Mucosa of stomach (tissue), 1 donor: Measurements from ENCODE around the gene OR51T1.

Experiments used
- H3K27me3 ChIP-seq: one replicate; pipeline ENCODE4 v1.7.0; 2013; ENCODE audit warnings: mild to moderate bottlenecking, low read length; ENCODE audit not compliant: control insufficient read depth, insufficient read depth
- H3K36me3 ChIP-seq: one replicate; pipeline ENCODE4 v1.7.0; 2013; ENCODE audit warnings: low read length; ENCODE audit not compliant: control insufficient read depth, insufficient read depth
- H3K4me1 ChIP-seq: one replicate; pipeline ENCODE4 v1.7.0; 2013; ENCODE audit warnings: mild to moderate bottlenecking, low read length; ENCODE audit not compliant: control insufficient read depth, insufficient read depth
- H3K4me3 ChIP-seq: one replicate; pipeline ENCODE4 v1.7.0; 2013; ENCODE audit warnings: low read length
- H3K9ac ChIP-seq: one replicate; pipeline ENCODE4 v1.7.0; 2013; ENCODE audit warnings: mild to moderate bottlenecking, low read length, moderate library complexity
- H3K9me3 ChIP-seq: one replicate; pipeline ENCODE4 v1.7.0; 2013; ENCODE audit warnings: mild to moderate bottlenecking, low read length, moderate library complexity; ENCODE audit not compliant: control insufficient read depth
- donor health status: Pancreatic carcinoma.

OR51T1 gene

GRCh38 chr11:4887591-4887990, 5.9 kb downstream of the OR51T1 start:
- H3K4me1 ChIP-seq: no peaks in the 10 kb centered on the region
- H3K9ac ChIP-seq: no peak overlapping the region
- no peaks in the 10 kb centered on the region for H3K27me3 ChIP-seq
- H3K36me3 ChIP-seq: no peaks in the 10 kb centered on the region
- H3K9me3 ChIP-seq: no peaks in the 10 kb centered on the region
- no peak overlapping the region for H3K4me3 ChIP-seq

GRCh38 chr11:4890279-4890678, 8.6 kb downstream of the OR51T1 start:
- Histone ChIP-seq H3K9me3 (no peaks in the 10 kb centered on the region), H3K27me3 (no peaks in the 10 kb centered on the region), H3K9ac (no peak overlapping the region), H3K4me3 (no peak overlapping the region), H3K4me1 (no peaks in the 10 kb centered on the region), H3K36me3 (no peaks in the 10 kb centered on the region)

- Histone ChIP-seq H3K27me3 (no peaks in the 10 kb centered on the region), H3K9me3 (no peaks in the 10 kb centered on the region), H3K4me3 (no peak overlapping the region), H3K4me1 (no peaks in the 10 kb centered on the region), H3K9ac (no peak overlapping the region), H3K36me3 (no peaks in the 10 kb centered on the region)
These were observed 10.4 kb downstream of the OR51T1 start for GRCh38 chr11:4891996-4892640.

DNA sequence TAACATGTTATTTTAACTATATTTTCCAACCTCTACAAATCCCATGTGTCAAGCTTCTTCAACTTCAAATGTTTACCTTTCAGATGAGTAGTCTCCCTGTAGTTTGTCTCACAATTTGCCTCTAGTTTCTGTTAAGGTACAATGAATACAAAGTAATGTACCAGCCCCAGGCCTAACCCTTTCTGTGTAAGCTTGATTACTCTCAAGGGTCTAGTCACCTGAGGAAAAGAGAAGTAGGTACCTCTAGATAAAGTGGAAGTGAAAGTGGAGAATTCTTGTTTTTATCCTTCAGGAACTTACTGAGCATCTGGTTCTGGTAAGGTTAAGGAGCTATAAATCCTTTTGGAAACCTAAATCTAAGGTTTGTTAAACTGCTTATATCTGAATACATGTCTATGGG, 21.8 kb downstream of the OR51T1 start, which contains the start of gene OR51A7:
OR51A7 (plus strand) TSS at position 300 of the 400 bp plus-strand sequence. CDS start 3,587 bp downstream, outside the sequence.
- Histone ChIP-seq H3K27me3 (no peaks in the 10 kb centered on the region), H3K36me3 (no peaks in the 10 kb centered on the region), H3K9ac (no peak within 1 kb of the TSS), H3K4me3 (no peak within 1 kb of the TSS), H3K4me1 (no peaks in the 10 kb centered on the region), H3K9me3 (no peaks in the 10 kb centered on the region)

DNA sequence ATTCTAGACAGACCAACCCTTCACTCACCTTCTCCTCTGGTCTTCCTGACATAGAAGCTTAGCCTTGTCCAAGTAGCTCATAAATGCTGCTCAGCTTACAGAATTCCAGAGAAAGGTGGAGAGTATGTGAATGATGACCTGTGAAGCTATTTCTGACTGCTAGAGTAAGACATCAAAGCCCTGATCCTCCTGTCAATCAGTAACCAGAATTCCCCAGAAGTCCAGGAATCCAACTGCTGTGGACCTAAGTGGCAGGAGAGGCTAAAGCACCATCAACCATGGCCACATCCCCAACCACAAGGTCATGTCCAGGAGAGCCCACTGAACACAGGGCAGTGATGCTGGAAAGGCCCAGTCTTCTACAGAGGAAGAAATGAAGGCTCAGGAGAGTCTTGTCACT, 34.9 kb downstream of the OR51T1 start:
- no peaks in the 10 kb centered on the region for H3K36me3 ChIP-seq
- no peak overlapping the region for H3K4me3 ChIP-seq
- H3K9me3 ChIP-seq: no peaks in the 10 kb centered on the region
- H3K4me1 ChIP-seq: no peaks in the 10 kb centered on the region
- H3K9ac ChIP-seq: no peak overlapping the region
- no peaks in the 10 kb centered on the region for H3K27me3 ChIP-seq

GRCh38 chr11:4919250-4919649, 37.5 kb downstream of the OR51T1 start, which contains the start of gene OR51G2:
TSS of gene OR51G2 (minus strand) at chr11:4919350. CDS start at chr11:4915663, 3,687 bp downstream.
- no peaks in the 10 kb centered on the region for H3K9me3 ChIP-seq
- H3K4me3 ChIP-seq: no peak within 1 kb of the TSS
- H3K36me3 ChIP-seq: no peaks in the 10 kb centered on the region
- no peaks in the 10 kb centered on the region for H3K27me3 ChIP-seq
- no peaks in the 10 kb centered on the region for H3K4me1 ChIP-seq
- H3K9ac ChIP-seq: no peak within 1 kb of the TSS

DNA sequence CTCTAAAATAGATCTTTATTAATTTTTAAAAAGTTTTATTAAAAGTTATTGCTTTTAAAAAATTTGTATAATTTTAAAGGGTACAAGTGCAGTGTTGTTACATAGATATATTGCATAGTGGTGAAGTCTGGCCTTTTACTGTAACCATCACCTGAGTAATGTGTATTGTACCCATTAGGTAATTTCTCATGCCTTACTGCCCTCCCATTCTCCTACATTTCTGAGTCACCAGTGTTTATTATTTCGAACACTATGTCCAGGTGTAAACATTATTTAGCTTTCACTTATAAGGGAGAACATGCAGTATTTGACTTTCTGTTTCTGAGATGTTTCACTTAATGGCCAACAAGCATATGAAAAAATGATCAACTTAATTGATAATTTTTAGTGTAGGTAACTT, 40.1 kb downstream of the OR51T1 start:
- Histone ChIP-seq H3K4me1 (no peaks in the 10 kb centered on the region), H3K27me3 (no peaks in the 10 kb centered on the region), H3K4me3 (no peak overlapping the region), H3K9ac (no peak overlapping the region), H3K36me3 (no peaks in the 10 kb centered on the region), H3K9me3 (no peaks in the 10 kb centered on the region)

GRCh38 chr11:4922304-4922703, 40.6 kb downstream of the OR51T1 start:
- H3K36me3 ChIP-seq: no peaks in the 10 kb centered on the region
- no peaks in the 10 kb centered on the region for H3K27me3 ChIP-seq
- H3K4me1 ChIP-seq: no peaks in the 10 kb centered on the region
- H3K9ac ChIP-seq: no peak overlapping the region
- H3K9me3 ChIP-seq: no peaks in the 10 kb centered on the region
- no peak overlapping the region for H3K4me3 ChIP-seq

- H3K4me3 ChIP-seq: no peak within 1 kb of the TSS
- no peaks in the 10 kb centered on the region for H3K27me3 ChIP-seq
- H3K9me3 ChIP-seq: no peaks in the 10 kb centered on the region
- H3K36me3 ChIP-seq: no peaks in the 10 kb centered on the region
- no peak within 1 kb of the TSS for H3K9ac ChIP-seq
- H3K4me1 ChIP-seq: no peaks in the 10 kb centered on the region
These were observed 42.5 kb downstream of the OR51T1 start, which contains the start of gene OR51G1 for GRCh38 chr11:4924239-4924638. TSS of gene OR51G1 (minus strand) at chr11:4924339. CDS start at chr11:4924339, 0 bp downstream.

- no peaks in the 10 kb centered on the region for H3K27me3 ChIP-seq
These were observed 44.9 kb downstream of the OR51T1 start for GRCh38 chr11:4926608-4927007.

More at GRCh38 chr11:4926608-4927007, 44.9 kb downstream of the OR51T1 start:
- no peaks in the 10 kb centered on the region for H3K4me1 ChIP-seq
- no peak overlapping the region for H3K4me3 ChIP-seq
- H3K36me3 ChIP-seq: no peaks in the 10 kb centered on the region
- no peak overlapping the region for H3K9ac ChIP-seq
- H3K9me3 ChIP-seq: no peaks in the 10 kb centered on the region
